Thoracic aorta (tissue), 2 donors: Measurements from ENCODE around the gene PXK. TPM values are rescaled to one million over a fixed set of nuclear protein-coding genes. Genes with fewer than 3 reads are reported as not detected.
"Not testable (repeated sequence)": the region's sequence is repeated elsewhere in the genome, so short reads cannot be mapped to it uniquely, and the experiment has no call there.

Experiments
- ATAC-seq: fragments of 150-250 bp; one replicate; pipeline ENCODE4 v1.8.0; 2017; ENCODE audit warnings: low read depth; ENCODE audit not compliant: insufficient number of reproducible peaks, low FRiP score
- DNase-seq: peaks from one replicate; pipeline ENCODE4 v3.0.0-alpha.2; 2020; ENCODE audit warnings: low spot score
- H3K27ac ChIP-seq, 2 donors: fragments of 200-600 bp; sonication (generic); 1 replicate in 1 of 2; 2 replicates in 1 of 2; pipeline ENCODE4 v1.5.1; 2016; ENCODE audit warnings: mild to moderate bottlenecking in 2 of 2, moderate library complexity in 2 of 2
- H3K27me3 ChIP-seq: fragments of 200-600 bp; sonication (generic); replicated peaks from 2 replicates; pipeline ENCODE4 v1.6.0; 2016; ENCODE audit warnings: mild to moderate bottlenecking; ENCODE audit not compliant: insufficient read depth
- H3K36me3 ChIP-seq: fragments of 200-600 bp; sonication (generic); one replicate; pipeline ENCODE4 v1.5.1; 2016
- H3K4me1 ChIP-seq, 2 donors: fragments of 200-600 bp; sonication (generic); 1 replicate in 1 of 2; 2 replicates in 1 of 2; pipeline versions ENCODE4 v1.5.1 to v1.6.0; 2016; ENCODE audit warnings: low read depth in 2 of 2, mild to moderate bottlenecking in 1 of 2; ENCODE audit not compliant: control insufficient read depth in 1 of 2
- H3K4me3 ChIP-seq: fragments of 200-600 bp; sonication (generic); 2 replicates; pipeline ENCODE4 v1.5.1; 2016; ENCODE audit warnings: mild to moderate bottlenecking
- H3K9me3 ChIP-seq: fragments of 200-600 bp; sonication (generic); 2 replicates; pipeline ENCODE4 v1.5.1; 2016
- CTCF ChIP-seq: fragments of 200-600 bp; sonication (generic); IDR thresholded peaks from one replicate; pipeline ENCODE4 v1.5.1; 2019; ENCODE audit warnings: antibody characterized with exemption
- total RNA-seq, 2 donors: library from RNA; depleted of rRNA; stranded (reverse); fragments of >200 nt; gene quantifications; one replicate each; pipeline versions ENCODE4 v1.1.0 to v1.2.3, GENCODE V29; 2016

Gene PXK
- total RNA-seq, 2 donors from 2014 or later: 22.1 to 34.2 TPM

GRCh38 chr3:58335652-58335947 lies 2.9 kb downstream of the PXK start:
- Histone ChIP-seq H3K27me3 (no peaks in the 10 kb centered on the region), H3K4me3 (peak overlapping the region; percentile 71), H3K36me3 (no peaks in the 10 kb centered on the region), H3K9me3 (no peaks in the 10 kb centered on the region), H3K27ac (peak overlapping the region in 1 of 2 donors; percentile 57), H3K4me1 (peaks cover 18 to 27% of the 10 kb centered on the region in 2 donors)
- ATAC-seq (no peak), DNase-seq (no peak)
- no peak for TF ChIP-seq CTCF

GRCh38 chr3:58336135-58336882 lies 3.6 kb downstream of the PXK start:
- no peak for ATAC-seq
- no peak overlapping the region for H3K4me3 ChIP-seq
- TF ChIP-seq CTCF: no peak
- H3K36me3 ChIP-seq: no peaks in the 10 kb centered on the region
- no peak overlapping the region for H3K27ac ChIP-seq
- peaks cover 18 to 27% of the 10 kb centered on the region in 2 donors for H3K4me1 ChIP-seq
- no peak for DNase-seq
- no peaks in the 10 kb centered on the region for H3K27me3 ChIP-seq
- H3K9me3 ChIP-seq: no peaks in the 10 kb centered on the region

- H3K27me3 ChIP-seq: no peaks in the 10 kb centered on the region
- H3K27ac ChIP-seq: no peak overlapping the region
- H3K4me1 ChIP-seq: peaks cover 13 to 24% of the 10 kb centered on the region in 2 donors
- no peak for TF ChIP-seq CTCF
- no peak for DNase-seq
- no peak for ATAC-seq
- no peaks in the 10 kb centered on the region for H3K9me3 ChIP-seq
- no peak overlapping the region for H3K4me3 ChIP-seq
- H3K36me3 ChIP-seq: no peaks in the 10 kb centered on the region
These were observed 4.5 kb downstream of the PXK start for GRCh38 chr3:58337190-58337589.

GRCh38 chr3:58339146-58339545 lies 6.5 kb downstream of the PXK start:
- DNase-seq, ATAC-seq, H3K4me3 ChIP-seq, H3K9me3 ChIP-seq, H3K27ac ChIP-seq, H3K36me3 ChIP-seq, H3K27me3 ChIP-seq: not testable (repeated sequence)
- peaks cover 9 to 16% of the 10 kb centered on the region in 2 donors for H3K4me1 ChIP-seq

GRCh38 chr3:58340594-58341244 lies 8.0 kb downstream of the PXK start:
- Histone ChIP-seq H3K27ac (no peak overlapping the region), H3K4me3 (no peak overlapping the region), H3K36me3 (no peaks in the 10 kb centered on the region), H3K4me1 (peaks cover 0 to under 1% of the 10 kb centered on the region in 2 donors), H3K27me3 (no peaks in the 10 kb centered on the region), H3K9me3 (no peaks in the 10 kb centered on the region)
- DNase-seq: no peak
- ATAC-seq: no peak
- no peak for TF ChIP-seq CTCF
